HG02938 (cell line): ENCODE results near the gene PRMT9.

Experiments used
- ATAC-seq: cut with Tn5 transposase; IDR thresholded peaks from one replicate; pipeline ENCODE4 v1.9.1; 2021; ENCODE audit warnings: mild to moderate bottlenecking, moderate library complexity; ENCODE audit not compliant: unreplicated experiment

PRMT9 gene

DNA sequence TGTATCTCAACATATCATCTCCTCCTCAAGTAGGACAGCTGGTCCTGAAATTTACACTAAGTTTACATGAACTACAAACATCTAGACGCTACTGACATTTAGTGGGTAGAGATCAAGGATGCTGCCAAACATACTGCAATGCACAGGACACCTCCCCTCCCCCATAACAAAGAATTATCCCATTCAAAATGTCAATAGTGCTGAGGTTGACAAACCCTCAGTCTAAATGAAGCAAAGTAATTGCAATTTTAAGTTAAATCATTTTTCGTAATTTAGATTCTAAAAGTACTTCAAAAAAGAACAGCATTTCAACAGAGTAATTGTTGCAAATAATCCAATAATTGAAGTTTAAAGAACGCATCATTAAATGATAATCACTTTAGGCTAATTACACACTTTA, 1.2 kb downstream of the PRMT9 start:
- ATAC-seq, result no peak

GRCh38 chr4:147678796-147679549, 5.0 kb downstream of the PRMT9 start:
- ATAC-seq, result no peak

GRCh38 chr4:147678106-147678505, 5.9 kb downstream of the PRMT9 start:
- no peak for ATAC-seq

DNA sequence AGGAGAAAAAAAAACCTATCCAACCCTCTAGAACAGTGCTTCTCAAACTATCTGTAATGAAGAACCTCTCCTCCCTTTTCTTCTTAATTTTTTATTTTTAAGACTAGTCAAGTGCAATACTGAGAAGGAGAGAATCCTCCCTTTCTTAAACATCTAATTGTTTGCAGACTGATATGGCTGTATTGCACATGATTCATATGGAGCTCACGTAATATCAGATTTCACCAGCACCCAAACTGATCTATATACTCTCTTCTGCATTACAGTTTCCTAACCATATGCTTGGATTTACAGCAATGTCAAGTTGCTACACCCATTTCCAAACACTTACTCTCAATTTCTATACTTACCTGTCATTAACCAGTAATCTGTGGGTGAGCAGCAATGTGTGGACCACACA, 9.5 kb downstream of the PRMT9 start:
- no peak for ATAC-seq

- ATAC-seq, result no peak
Observed at GRCh38 chr4:147674073-147674472, 9.9 kb downstream of the PRMT9 start.

GRCh38 chr4:147658501-147658900, 25.5 kb downstream of the PRMT9 start:
- ATAC-seq, result no peak

DNA sequence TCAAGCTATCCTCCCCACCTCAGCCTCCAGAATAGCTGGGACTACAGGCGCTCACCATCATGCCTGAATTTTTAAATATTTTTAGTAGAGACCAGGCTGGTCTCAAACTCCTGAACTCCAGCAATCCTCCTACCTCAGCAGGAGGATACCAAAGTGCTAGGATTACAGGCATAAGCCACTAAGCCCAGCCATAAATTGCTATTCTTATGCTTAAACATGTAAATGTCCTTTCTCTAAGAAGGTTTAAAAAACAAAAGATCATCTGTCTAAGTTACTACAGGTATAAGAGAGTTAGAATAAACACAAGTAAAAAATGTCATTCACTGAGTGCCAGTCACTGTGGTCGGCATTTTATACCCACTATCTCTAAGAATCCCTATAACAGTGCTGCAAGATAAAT, 28.3 kb downstream of the PRMT9 start:
- ATAC-seq, result no peak

GRCh38 chr4:147651563-147651962, 32.4 kb downstream of the PRMT9 start:
- no peak for ATAC-seq

- ATAC-seq, result no peak
Observed at GRCh38 chr4:147648656-147649055, 35.3 kb downstream of the PRMT9 start.

- no peak for ATAC-seq
Observed at GRCh38 chr4:147645099-147645498, 38.9 kb downstream of the PRMT9 start.

DNA sequence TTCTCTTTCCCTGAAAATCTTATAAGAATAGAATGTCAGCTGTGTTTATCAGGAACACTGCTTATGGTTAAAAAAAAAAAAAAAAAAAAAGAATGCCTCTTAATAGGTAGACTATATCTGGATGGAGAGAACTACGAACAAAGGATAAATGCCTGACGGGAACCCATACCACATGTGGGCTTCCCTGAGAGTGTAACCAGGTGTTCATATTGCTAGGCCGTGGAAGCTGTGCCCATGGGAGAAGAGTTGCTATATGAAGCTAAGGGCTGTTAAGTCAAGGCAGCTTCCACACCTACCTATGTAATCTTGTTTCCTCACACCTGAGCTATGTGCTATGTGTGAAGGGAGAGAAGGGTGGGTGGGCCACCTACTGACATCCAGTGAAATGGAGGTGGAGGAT, 39.5 kb downstream of the PRMT9 start:
- no peak for ATAC-seq

DNA sequence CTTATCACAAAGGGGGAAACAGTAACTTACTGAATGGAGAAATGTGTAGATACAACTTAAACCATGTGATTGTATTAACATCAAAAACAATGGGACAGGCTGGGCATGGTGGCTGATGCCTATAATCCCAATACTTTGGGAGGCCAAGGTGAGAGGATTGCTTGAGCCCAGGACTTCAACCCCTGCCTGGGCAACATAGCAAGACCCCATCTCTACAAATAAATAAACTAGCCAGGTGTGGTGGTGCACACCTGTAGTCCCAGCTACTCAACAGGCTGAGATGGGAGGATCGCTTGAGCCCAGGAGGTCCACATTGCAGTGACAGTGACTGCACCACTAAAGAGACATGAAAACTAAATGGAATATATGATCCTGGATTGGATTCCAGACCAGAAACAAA, 40.3 kb downstream of the PRMT9 start:
- no peak for ATAC-seq

GRCh38 chr4:147640331-147640730, 43.6 kb downstream of the PRMT9 start:
- no peak for ATAC-seq

DNA sequence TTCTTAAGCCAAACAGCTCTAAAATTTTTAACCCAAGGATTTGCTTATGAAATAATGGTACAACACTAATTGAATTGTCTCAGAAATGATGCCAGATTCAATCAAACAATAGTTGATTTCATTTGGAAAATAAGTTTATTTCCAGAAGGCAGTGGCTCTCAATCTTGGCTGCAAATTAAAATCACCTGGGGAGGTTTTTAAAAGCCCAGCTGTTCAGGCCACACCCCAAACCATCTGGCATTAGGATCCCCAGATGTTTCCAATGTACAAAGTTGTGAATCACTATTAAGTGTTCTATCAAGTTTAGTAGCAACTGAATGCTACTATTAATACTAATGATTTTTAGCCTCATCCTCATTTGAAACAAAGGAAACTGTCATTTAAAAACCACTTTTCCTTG, 44.6 kb downstream of the PRMT9 start:
- ATAC-seq, result no peak

- no peak for ATAC-seq
Observed at GRCh38 chr4:147638942-147639341, 45.0 kb downstream of the PRMT9 start.

GRCh38 chr4:147638365-147638764, 45.6 kb downstream of the PRMT9 start:
- ATAC-seq, result no peak

GRCh38 chr4:147635348-147635747, 48.6 kb downstream of the PRMT9 start:
- no peak for ATAC-seq

DNA sequence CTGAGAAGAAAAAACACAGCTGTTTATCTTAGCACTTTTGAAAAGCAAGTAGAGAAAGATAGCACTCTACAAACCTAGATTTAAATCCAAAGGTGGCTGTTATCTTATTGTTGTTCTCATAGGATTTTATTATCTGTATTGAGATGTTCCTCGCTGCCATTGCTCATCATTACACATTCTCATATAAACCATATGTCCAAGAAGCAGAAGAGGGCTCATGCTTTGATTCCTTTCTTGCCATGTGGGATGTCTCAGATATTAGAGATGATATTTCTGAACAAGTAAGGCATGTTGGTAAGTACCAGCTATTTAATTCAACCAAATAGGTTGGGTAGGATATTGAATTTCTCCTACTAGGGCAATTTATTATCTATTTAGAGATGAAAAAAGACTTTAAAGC, 50.3 kb downstream of the PRMT9 start:
- ATAC-seq, result no peak

GRCh38 chr4:147633113-147633512, 50.9 kb downstream of the PRMT9 start:
- no peak for ATAC-seq

DNA sequence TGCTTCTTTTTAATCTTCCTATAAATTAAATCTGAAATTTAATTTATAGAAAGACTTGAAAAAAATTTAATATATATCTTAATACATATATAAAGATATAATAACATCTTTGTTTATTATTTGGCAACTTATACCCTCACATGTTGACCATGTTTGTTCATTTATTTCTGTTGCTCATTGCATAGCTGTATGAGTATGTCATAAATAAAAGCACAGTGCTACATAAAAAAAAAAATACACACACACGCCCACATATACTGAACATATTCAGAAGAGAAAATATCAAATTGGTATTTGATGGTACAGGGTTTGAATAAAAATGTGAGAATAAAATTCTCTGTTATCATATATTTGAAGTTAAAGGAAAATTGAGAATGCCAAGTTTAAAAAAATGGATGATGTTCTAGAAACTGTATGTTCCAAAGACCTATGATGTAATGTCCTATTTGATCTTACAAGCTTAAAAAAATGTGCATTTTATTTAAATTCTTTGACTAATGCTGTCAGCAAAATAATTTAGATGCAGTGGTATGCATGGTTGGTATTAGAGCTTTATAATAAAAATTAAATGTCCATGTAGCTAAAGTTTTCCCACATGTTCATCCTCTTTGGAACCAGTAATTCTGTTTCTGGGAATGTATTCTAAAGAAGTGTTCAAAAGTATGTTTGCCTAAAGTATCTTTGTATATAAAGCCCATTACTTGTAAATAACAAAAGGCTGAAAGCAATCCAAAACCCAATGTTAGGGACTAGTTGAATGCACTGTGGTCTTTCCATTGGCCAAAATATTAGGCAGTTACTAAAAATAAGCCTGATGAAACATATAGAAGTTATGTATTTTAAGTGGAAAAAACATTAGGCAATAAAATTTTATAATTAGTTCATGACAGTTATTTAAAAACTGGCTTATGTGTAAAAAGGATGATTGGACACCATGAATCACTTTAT, 53.9 kb downstream of the PRMT9 start:
- no peak for ATAC-seq

DNA sequence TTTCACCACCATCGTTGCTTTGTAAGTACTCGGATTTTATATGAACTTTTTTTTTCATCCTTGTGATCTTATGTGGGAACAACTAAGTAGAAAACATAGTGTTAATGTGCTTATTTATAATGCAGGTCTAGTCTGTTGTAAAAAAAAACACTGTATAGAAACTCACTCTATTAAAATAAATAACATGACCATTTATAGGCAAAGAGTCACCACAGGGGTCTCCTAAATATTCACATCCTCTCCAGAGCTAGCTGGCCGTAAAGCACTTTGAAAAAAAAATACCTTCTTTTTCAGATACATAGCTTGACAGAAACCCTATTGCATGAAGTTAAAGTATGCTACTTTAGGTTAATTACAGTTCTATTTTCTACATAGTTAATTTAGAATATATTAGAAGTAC, 55.5 kb downstream of the PRMT9 start:
- ATAC-seq, result no peak

DNA sequence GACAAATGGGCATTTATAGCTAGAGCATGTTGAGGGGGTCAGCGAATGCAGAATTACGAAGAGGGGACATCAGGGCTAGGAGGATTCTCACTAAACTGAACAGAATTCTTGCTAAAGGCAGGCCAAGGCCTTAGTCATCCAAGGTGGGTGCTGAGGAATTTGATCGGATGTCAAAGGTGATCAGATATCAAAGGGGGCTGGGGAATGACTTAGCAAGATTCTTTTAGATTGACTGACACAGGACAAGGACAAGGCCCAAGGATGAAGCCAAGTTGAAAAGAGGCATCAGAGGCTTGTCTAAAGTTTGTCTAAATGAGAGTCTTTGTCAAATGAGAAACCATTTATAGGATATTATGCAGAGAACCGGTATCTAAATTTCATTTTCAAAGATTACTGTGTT, 57.1 kb downstream of the PRMT9 start:
- no peak for ATAC-seq
